DOHH2 (cell line): ENCODE results near the gene KRT17.

Experiments used
- CTCF ChIP-seq: fragments of 200-600 bp; sonication (generic); IDR thresholded peaks from one replicate; pipeline ENCODE4 v1.5.1; 2014; ENCODE audit warnings: antibody characterized with exemption, mild to moderate bottlenecking, low read depth, low read length; ENCODE audit not compliant: poor library complexity, severe bottlenecking
- EZH2phosphoT487 ChIP-seq: fragments of 200-600 bp; sonication (generic); IDR thresholded peaks from 2 replicates; pipeline ENCODE4 v1.6.1; 2017; ENCODE audit warnings: borderline replicate concordance, mild to moderate bottlenecking, antibody characterized with exemption, low read length, moderate library complexity, mixed read lengths

- TF ChIP-seq CTCF (no peak), EZH2phosphoT487 (no peak)
Observed at GRCh38 chr17:41639492-41640473, 15.4 kb upstream of the KRT17 start.
